H1 (cell line): Measurements from ENCODE around the gene OPHN1. TPM values are rescaled to one million over a fixed set of nuclear protein-coding genes. Genes with fewer than 3 reads are reported as not detected.

Experiments used
- CTCF ChIA-PET: fragments of 300-600 bp; sonication (Branson Sonifier 250); formaldehyde crosslinking; loops from one replicate; lab custom pipeline; 2021; ENCODE audit not compliant: partially characterized antibody; lab: Charles Lee
- POLR2A ChIA-PET: fragments of 300-600 bp; sonication (Branson Sonifier 250); formaldehyde crosslinking; loops from one replicate; lab custom pipeline; 2021; ENCODE audit warnings: inconsistent platforms; ENCODE audit not compliant: partially characterized antibody; lab: Charles Lee
- DNase-seq, 2 experiments: peaks; one replicate each; pipeline versions ENCODE4 v3.0.0 to v3.0.0-alpha.2; 2010 to 2022; ENCODE audit warnings: low spot score in 2 of 2, low read depth in 1 of 2, mixed read lengths in 1 of 2
- FAIRE-seq: peaks from 2 replicates; lab custom pipeline; 2011; peaks lifted over from hg19 to GRCh38; lab: Jason Lieb, UNC
- H2AFZ ChIP-seq: 2 replicates; pipeline ENCODE4 v1.8.1; 2012; ENCODE audit warnings: low read length, inconsistent platforms
- H2AK5ac ChIP-seq: 2 replicates; pipeline ENCODE4 v1.6.1; 2013; ENCODE audit warnings: low read depth, low read length
- H2BK120ac ChIP-seq: replicated peaks from 2 replicates; pipeline ENCODE3; 2013; ENCODE audit warnings: low read depth, low read length, inconsistent platforms
- H2BK12ac ChIP-seq: 2 replicates; pipeline ENCODE4 v1.6.1; 2013; ENCODE audit warnings: low read depth, low read length
- H2BK15ac ChIP-seq: 2 replicates; pipeline ENCODE4 v1.6.1; 2013; ENCODE audit warnings: low read length
- H2BK20ac ChIP-seq: 2 replicates; pipeline ENCODE4 v1.6.1; 2013; ENCODE audit warnings: low read length
- H2BK5ac ChIP-seq: 2 replicates; pipeline ENCODE4 v1.6.1; 2013; ENCODE audit warnings: low read depth, low read length
- H3K14ac ChIP-seq: 2 replicates; pipeline ENCODE4 v1.6.1; 2013; ENCODE audit warnings: inconsistent platforms; ENCODE audit not compliant: insufficient read length
- H3K18ac ChIP-seq: 2 replicates; pipeline ENCODE4 v1.6.1; 2013; ENCODE audit warnings: low read length; ENCODE audit errors: extremely low read depth
- H3K23ac ChIP-seq: 2 replicates; pipeline ENCODE4 v1.6.1; 2013; ENCODE audit warnings: inconsistent platforms; ENCODE audit not compliant: insufficient read length
- H3K23me2 ChIP-seq: 2 replicates; pipeline ENCODE4 v1.6.1; 2013; ENCODE audit warnings: low read depth, low read length
- H3K27ac ChIP-seq: 2 replicates; pipeline ENCODE4 v1.6.1; 2011; ENCODE audit warnings: low read depth, low read length, inconsistent platforms
- H3K27me3 ChIP-seq, 4 experiments: replicated peaks in 1 of 4; 1 replicate in 1 of 4; 2 replicates in 3 of 4; pipeline versions ENCODE4 v1.6.1 to v1.8.1; 2011 to 2013; ENCODE audit warnings: low read length in 3 of 4, mild to moderate bottlenecking in 3 of 4, inconsistent platforms in 2 of 4, mixed read lengths in 2 of 4, moderate library complexity in 1 of 4; ENCODE audit not compliant: control insufficient read depth in 3 of 4, insufficient read depth in 3 of 4; ENCODE audit errors: extremely low read depth in 1 of 4
- H3K36me3 ChIP-seq, 4 experiments: 2 replicates each; pipeline versions ENCODE4 v1.6.1 to v1.8.1; 2011 to 2013; ENCODE audit warnings: mild to moderate bottlenecking in 4 of 4, low read length in 3 of 4, moderate library complexity in 2 of 4, control low read depth in 1 of 4, inconsistent platforms in 1 of 4; ENCODE audit not compliant: insufficient read depth in 4 of 4, control insufficient read depth in 2 of 4
- H3K4ac ChIP-seq: replicated peaks from 2 replicates; pipeline ENCODE3; 2013; ENCODE audit warnings: low read length, low read depth, mixed read lengths, inconsistent platforms; ENCODE audit not compliant: insufficient read length
- H3K4me1 ChIP-seq, 4 experiments: replicated peaks in 1 of 4; 1 replicate in 1 of 4; 2 replicates in 3 of 4; pipeline versions ENCODE4 v1.6.1 to v1.8.1; 2011 to 2013; ENCODE audit warnings: low read length in 3 of 4, inconsistent platforms in 2 of 4, mixed read lengths in 1 of 4; ENCODE audit not compliant: insufficient read depth in 4 of 4, control insufficient read depth in 3 of 4
- H3K4me2 ChIP-seq, 2 experiments: 2 replicates each; pipeline versions ENCODE4 v1.6.1 to v1.8.1; 2011 to 2013; ENCODE audit warnings: low read depth in 2 of 2, low read length in 2 of 2, control low read depth in 1 of 2, inconsistent platforms in 1 of 2, mild to moderate bottlenecking in 1 of 2; ENCODE audit not compliant: insufficient read depth in 1 of 2
- H3K4me3 ChIP-seq, 4 experiments: fragments of 200-600, 300-600 bp in 1 of 4; sonication (generic), shearing (Covaris generic), sonication (Bioruptor Twin) in 1 of 4; 2 replicates each; pipeline versions ENCODE4 v1.5.1 to v1.8.1; 2011 to 2016; ENCODE audit warnings: low read length in 4 of 4, low read depth in 3 of 4, control low read depth in 2 of 4, inconsistent platforms in 2 of 4, mild to moderate bottlenecking in 2 of 4, mixed read lengths in 1 of 4, moderate library complexity in 1 of 4; ENCODE audit not compliant: insufficient read depth in 2 of 4; ENCODE audit errors: extremely low read depth in 1 of 4
- H3K56ac ChIP-seq: replicated peaks from 2 replicates; pipeline ENCODE3; 2013; ENCODE audit warnings: low read depth, mild to moderate bottlenecking, mixed read lengths, low read length, inconsistent platforms; ENCODE audit not compliant: insufficient read length
- H3K79me1 ChIP-seq: 2 replicates; pipeline ENCODE4 v1.6.1; 2013; ENCODE audit warnings: low read depth, low read length, control low read depth
- H3K79me2 ChIP-seq, 2 experiments: 2 replicates each; pipeline versions ENCODE4 v1.6.1 to v1.8.1; 2012 to 2013; ENCODE audit warnings: low read length in 2 of 2, mild to moderate bottlenecking in 2 of 2, inconsistent platforms in 1 of 2; ENCODE audit not compliant: insufficient read depth in 2 of 2, control insufficient read depth in 1 of 2
- H3K9ac ChIP-seq, 4 experiments: replicated peaks in 1 of 4; 1 replicate in 1 of 4; 2 replicates in 3 of 4; pipeline versions ENCODE4 v1.6.1 to v1.8.1; 2011 to 2013; ENCODE audit warnings: low read depth in 3 of 4, low read length in 3 of 4, control low read depth in 2 of 4, mild to moderate bottlenecking in 2 of 4, moderate library complexity in 2 of 4, inconsistent platforms in 1 of 4; ENCODE audit errors: extremely low read depth in 1 of 4
- H3K9me3 ChIP-seq, 2 experiments: 2 replicates each; pipeline versions ENCODE4 v1.6.1 to v1.8.1; 2012 to 2013; ENCODE audit warnings: mild to moderate bottlenecking in 2 of 2, moderate library complexity in 2 of 2, control low read depth in 1 of 2, inconsistent platforms in 1 of 2, low read depth in 1 of 2, low read length in 1 of 2, mixed read lengths in 1 of 2; ENCODE audit not compliant: insufficient read depth in 2 of 2
- H4K20me1 ChIP-seq, 2 experiments: replicated peaks in 1 of 2; 2 replicates each; pipeline versions ENCODE3 to v1.8.1; 2011 to 2013; ENCODE audit warnings: inconsistent platforms in 2 of 2, low read length in 2 of 2, mild to moderate bottlenecking in 1 of 2; ENCODE audit not compliant: insufficient read depth in 2 of 2, control insufficient read depth in 1 of 2
- H4K5ac ChIP-seq: 2 replicates; pipeline ENCODE4 v1.6.1; 2013; ENCODE audit warnings: low read length, low read depth, mixed read lengths, inconsistent platforms; ENCODE audit not compliant: insufficient read length
- H4K8ac ChIP-seq: 2 replicates; pipeline ENCODE4 v1.8.0; 2013; ENCODE audit warnings: mild to moderate bottlenecking, moderate library complexity, low read length, inconsistent platforms; ENCODE audit not compliant: insufficient read depth; ENCODE audit errors: extremely low read depth
- H4K91ac ChIP-seq: replicated peaks from 2 replicates; pipeline ENCODE3; 2013; ENCODE audit warnings: low read length, mixed read lengths, inconsistent platforms; ENCODE audit not compliant: insufficient read length
- CBX5 ChIP-seq: fragments of 300-800, 300-1000 bp; sonication (generic); IDR thresholded peaks from 2 replicates; pipeline ENCODE4 v1.7.1; 2016; ENCODE audit warnings: antibody characterized with exemption, low read length, low read depth
- CBX8 ChIP-seq: fragments of 300-800, 300-1000 bp; sonication (generic); IDR thresholded peaks from 2 replicates; pipeline ENCODE4 v1.7.1; 2016; ENCODE audit warnings: low read depth, low read length, borderline replicate concordance
- CHD1 ChIP-seq: IDR thresholded peaks from 2 replicates; pipeline ENCODE4 v1.6.1; 2012; ENCODE audit warnings: low read depth, low read length, improper control_type of control experiment
- CREB1 ChIP-seq: IDR thresholded peaks from 2 replicates; pipeline ENCODE4 v1.6.1; 2012; ENCODE audit warnings: inconsistent platforms
- EZH2 ChIP-seq: fragments of 200-600 bp; sonication (generic); IDR thresholded peaks from 2 replicates; pipeline ENCODE4 v1.7.1; 2012; ENCODE audit warnings: low read depth, mild to moderate bottlenecking, moderate library complexity, low read length, inconsistent platforms; ENCODE audit not compliant: severe bottlenecking
- KDM4A ChIP-seq: IDR thresholded peaks from one replicate; pipeline ENCODE4 v1.7.1; 2012; ENCODE audit warnings: low read depth, mild to moderate bottlenecking, moderate library complexity, low read length, inconsistent platforms; ENCODE audit not compliant: severe bottlenecking
- POLR2AphosphoS5 ChIP-seq: IDR thresholded peaks from 2 replicates; pipeline ENCODE4 v1.6.1; 2011; ENCODE audit warnings: low read depth, low read length
- RFX5 ChIP-seq: IDR thresholded peaks from 2 replicates; pipeline ENCODE4 v1.6.1; 2011; ENCODE audit warnings: low read depth, low read length, improper control_type of control experiment, borderline replicate concordance
- RNF2 ChIP-seq: fragments of 200-900, 300-1000 bp; sonication (generic); IDR thresholded peaks from 2 replicates; pipeline ENCODE4 v1.7.1; 2016; ENCODE audit warnings: borderline replicate concordance, low read depth, mild to moderate bottlenecking, antibody characterized with exemption, low read length; ENCODE audit not compliant: poor library complexity, severe bottlenecking; ENCODE audit errors: missing control alignments
- SIRT6 ChIP-seq: IDR thresholded peaks from one replicate; pipeline ENCODE4 v1.7.1; 2012; ENCODE audit warnings: low read length, inconsistent platforms
- SIX5 ChIP-seq: IDR thresholded peaks from 2 replicates; pipeline ENCODE4 v1.6.1; 2011; ENCODE audit warnings: mild to moderate bottlenecking, low read depth, low read length
- SUZ12 ChIP-seq: fragments of 200-600 bp; sonication (generic); IDR thresholded peaks from 2 replicates; pipeline ENCODE4 v1.6.1; 2012; ENCODE audit warnings: mild to moderate bottlenecking, inconsistent platforms, low read length, moderate library complexity, mixed read lengths
- TAF1 ChIP-seq: IDR thresholded peaks from 2 replicates; pipeline ENCODE4 v1.6.1; 2011; ENCODE audit warnings: mild to moderate bottlenecking, low read depth, low read length
- YY1 ChIP-seq: IDR thresholded peaks from 2 replicates; pipeline ENCODE4 v1.6.1; 2011; ENCODE audit warnings: low read depth, mild to moderate bottlenecking, low read length
- WGBS, 2 experiments: shearing (Covaris generic) in 1 of 2; methylation state at CpG; one replicate each; pipeline versions ENCODE4 v1.1.6 to v1.1.7; 2013 to 2015; ENCODE audit warnings: low lambda C conversion rate in 2 of 2, mixed read lengths in 2 of 2, inconsistent platforms in 1 of 2, low coverage in 1 of 2, missing lambda C conversion rate in 1 of 2; ENCODE audit not compliant: insufficient replicate concordance in 2 of 2, insufficient coverage in 1 of 2, insufficient read length in 1 of 2; ENCODE audit errors: extremely low coverage in 1 of 2, missing lambda C conversion rate in 1 of 2; 5-methylcytosine and 5-hydroxymethylcytosine counted together
- polyA plus RNA-seq, 7 experiments: library from polyadenylated mRNA; depleted of rRNA in 3 of 7; stranded (reverse) in 5 of 7; unstranded in 2 of 7; fragments of >200 nt in 5 of 7; fragments of 200-250 nt in 2 of 7; gene quantifications; 1 replicate in 5 of 7; 2 replicates in 1 of 7; 4 replicates in 1 of 7; pipeline versions ENCODE4 v1.2.1 to v1.2.3, GENCODE V29; 2011 to 2013; ENCODE audit warnings: missing spikeins in 2 of 7, mixed read lengths in 2 of 7
- total RNA-seq: library from RNA; stranded (reverse); fragmentation: NEBNext Ultra II Directional; extraction: Animal tissue kit (Norgen Biotek cat#: 25700); gene quantifications from 2 replicates; pipeline ENCODE4 v1.2.1, GENCODE V29; 2021
- TF ChIP-seq, protein P1 (sequence below): IDR thresholded peaks from 2 replicates; pipeline ENCODE4 v1.6.1; 2011; ENCODE audit warnings: low read depth, mild to moderate bottlenecking, low read length; ENCODE audit not compliant: insufficient read depth

OPHN1 gene
- total and polyA plus RNA-seq, 2 of the 8 experiments (the other 6 are each of a cell fraction or from before 2014, with no cell fraction given), result 1.2 to 3.5 TPM

DNA sequence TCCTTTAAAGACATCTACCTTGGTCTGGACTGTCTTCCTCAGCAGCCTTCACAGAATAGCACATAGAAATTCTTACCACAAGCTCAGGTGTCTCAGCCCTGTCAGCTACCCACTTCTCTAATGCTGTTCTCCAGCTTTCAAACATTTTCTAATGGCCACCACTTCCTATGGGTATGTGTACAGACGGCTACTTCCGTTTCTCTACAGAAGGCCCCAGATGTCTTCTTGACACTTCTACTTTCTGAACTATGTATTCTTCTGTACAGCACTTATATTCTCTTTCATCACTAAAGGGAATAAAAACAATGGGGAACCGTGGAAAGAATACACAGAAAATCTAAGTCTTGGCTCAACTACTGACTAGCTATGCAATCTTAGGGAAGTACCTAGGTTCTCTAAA lies 13.3 kb downstream of the OPHN1 start:
- Histone ChIP-seq H2AFZ (no peak overlapping the region), H4K20me1 (no peaks in the 10 kb centered on the region), H3K9me3 (no peaks in the 10 kb centered on the region), H2BK20ac (no peak overlapping the region), H3K4me2 (no peak overlapping the region), H3K27ac (no peak overlapping the region), H3K4me1 (no peaks in the 10 kb centered on the region), H2BK15ac (no peak overlapping the region), H3K79me2 (no peaks in the 10 kb centered on the region), H2AK5ac (no peak overlapping the region), H4K5ac (no peak overlapping the region), H3K27me3 (no peaks in the 10 kb centered on the region), H3K9ac (no peak overlapping the region), H4K8ac (no peak overlapping the region), H3K79me1 (no peaks in the 10 kb centered on the region), H2BK120ac (no peak overlapping the region), H3K4me3 (no peak overlapping the region), H4K91ac (no peak overlapping the region), H2BK12ac (no peak overlapping the region), H3K23ac (no peak overlapping the region), H3K56ac (no peak overlapping the region), H3K18ac (no peak overlapping the region), H3K14ac (no peak overlapping the region), H3K4ac (no peak overlapping the region), H3K23me2 (no peaks in the 10 kb centered on the region), H2BK5ac (no peak overlapping the region), H3K36me3 (no peaks in the 10 kb centered on the region)
- ChIA-PET CTCF (interaction anchor here (0.9 to 1.6 kb wide), 3 partner anchors 13 to 223 kb away, joined by 3 to 5 read pairs (median 3); partner anchors contain the start of gene OPHN1), POLR2A (no interaction called here)
- FAIRE-seq (no peak), DNase-seq (no peak)
- WGBS, 2 experiments, result 97% methylated on average over 3 of the region's 3 CpGs; no CpG with 5 or more reads in 1 of the 2 experiments
- TF ChIP-seq SIRT6 (no peak), CREB1 (no peak), KDM4A (no peak), EZH2 (no peak), CBX5 (no peak), RNF2 (no peak), YY1 (no peak), CHD1 (no peak), SIX5 (no peak), CBX8 (no peak), POLR2AphosphoS5 (no peak), TAF1 (no peak), SUZ12 (no peak), RFX5 (no peak)
- TF ChIP-seq, protein P1, sequence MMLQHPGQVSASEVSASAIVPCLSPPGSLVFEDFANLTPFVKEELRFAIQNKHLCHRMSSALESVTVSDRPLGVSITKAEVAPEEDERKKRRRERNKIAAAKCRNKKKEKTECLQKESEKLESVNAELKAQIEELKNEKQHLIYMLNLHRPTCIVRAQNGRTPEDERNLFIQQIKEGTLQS, result no peak
